IPS DF 4.7 (cell line): ENCODE results near the gene FAM234B.

Source experiments
- DNase-seq: peaks from one replicate; pipeline ENCODE4 v3.0.0-alpha.2; 2013; ENCODE audit warnings: low spot score; ENCODE audit errors: extremely low read depth

The FAM234B gene

DNA sequence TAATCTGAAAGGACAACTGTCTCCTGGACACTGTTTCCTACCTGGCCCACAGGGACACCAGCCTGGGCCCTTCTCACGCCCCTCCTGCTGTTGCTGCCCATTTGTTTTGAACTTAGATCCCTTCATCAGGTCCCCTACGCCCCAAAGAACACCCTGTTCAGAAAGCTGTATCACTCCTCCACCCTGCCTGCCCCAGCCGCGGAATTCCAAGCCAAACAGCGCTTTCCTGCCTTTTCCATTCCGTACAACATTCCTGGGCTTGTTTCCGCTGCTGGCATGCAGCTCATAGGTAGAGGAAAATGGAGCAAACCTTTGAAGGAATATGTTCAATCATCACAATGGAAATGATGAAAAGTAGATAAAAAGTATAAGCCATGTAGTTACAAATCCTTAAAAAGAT lies 72.1 kb downstream of the FAM234B start:
- no peak for DNase-seq

DNA sequence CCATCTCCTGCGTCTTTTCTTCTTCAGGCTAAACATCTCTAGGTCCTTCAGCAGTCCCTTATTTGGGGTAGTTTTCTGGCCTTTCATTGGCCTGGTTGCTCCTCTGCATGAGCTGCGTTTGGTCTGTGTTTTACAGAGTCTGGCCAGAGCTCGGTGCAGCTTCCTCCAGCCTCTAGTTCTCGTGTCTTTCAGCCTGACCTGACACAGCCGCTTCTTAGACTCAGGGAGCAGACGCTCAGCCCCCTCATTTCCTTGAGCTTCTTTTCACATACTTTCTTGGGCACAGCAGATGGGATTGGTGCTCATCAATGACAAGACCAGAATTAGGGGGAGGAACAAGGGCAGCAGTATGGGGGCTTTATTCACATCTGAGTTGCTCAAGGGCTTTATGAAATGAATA lies 72.8 kb downstream of the FAM234B start:
- DNase-seq, result no peak

DNA sequence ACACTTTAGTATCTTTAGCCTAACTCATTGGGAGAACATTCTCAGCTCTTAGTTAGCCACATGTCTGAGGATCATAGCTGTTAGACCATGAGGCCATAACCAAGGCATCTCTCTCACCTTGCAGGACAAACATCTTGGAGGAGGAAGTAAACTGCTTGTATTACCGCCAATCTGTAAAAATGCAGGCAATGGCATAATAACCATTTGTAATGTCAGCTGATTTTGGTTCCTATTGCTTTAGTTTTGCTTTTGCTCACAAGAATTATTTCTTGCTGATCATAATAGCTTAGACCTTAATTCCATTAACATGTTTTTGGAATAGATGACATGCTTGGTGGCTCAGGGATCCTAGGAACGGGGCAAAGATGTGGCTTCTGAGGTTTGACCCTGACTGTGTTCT lies 75.6 kb downstream of the FAM234B start:
- DNase-seq, result no peak

GRCh38 chr12:13120413-13120812 lies 76.2 kb downstream of the FAM234B start:
- DNase-seq, result no peak

DNA sequence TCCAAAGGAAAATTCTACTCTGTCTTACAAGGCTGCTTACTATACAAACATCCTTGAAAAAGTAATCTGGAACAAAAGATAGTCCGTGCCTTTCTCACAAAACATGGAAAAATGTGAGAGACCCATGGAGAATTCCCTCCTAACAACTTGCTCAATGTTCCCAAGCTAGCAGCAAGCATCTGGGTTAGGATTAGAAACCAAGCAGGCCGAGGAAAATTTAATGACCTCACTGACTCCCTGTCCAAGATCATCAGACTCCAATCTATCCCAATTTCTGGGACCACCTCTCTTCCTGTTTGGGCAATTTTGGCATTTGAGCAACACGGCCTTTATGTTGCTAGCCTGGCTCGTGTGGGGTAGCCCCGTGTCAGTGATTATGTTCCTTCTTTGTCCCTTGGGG lies 77.4 kb downstream of the FAM234B start:
- no peak for DNase-seq

DNA sequence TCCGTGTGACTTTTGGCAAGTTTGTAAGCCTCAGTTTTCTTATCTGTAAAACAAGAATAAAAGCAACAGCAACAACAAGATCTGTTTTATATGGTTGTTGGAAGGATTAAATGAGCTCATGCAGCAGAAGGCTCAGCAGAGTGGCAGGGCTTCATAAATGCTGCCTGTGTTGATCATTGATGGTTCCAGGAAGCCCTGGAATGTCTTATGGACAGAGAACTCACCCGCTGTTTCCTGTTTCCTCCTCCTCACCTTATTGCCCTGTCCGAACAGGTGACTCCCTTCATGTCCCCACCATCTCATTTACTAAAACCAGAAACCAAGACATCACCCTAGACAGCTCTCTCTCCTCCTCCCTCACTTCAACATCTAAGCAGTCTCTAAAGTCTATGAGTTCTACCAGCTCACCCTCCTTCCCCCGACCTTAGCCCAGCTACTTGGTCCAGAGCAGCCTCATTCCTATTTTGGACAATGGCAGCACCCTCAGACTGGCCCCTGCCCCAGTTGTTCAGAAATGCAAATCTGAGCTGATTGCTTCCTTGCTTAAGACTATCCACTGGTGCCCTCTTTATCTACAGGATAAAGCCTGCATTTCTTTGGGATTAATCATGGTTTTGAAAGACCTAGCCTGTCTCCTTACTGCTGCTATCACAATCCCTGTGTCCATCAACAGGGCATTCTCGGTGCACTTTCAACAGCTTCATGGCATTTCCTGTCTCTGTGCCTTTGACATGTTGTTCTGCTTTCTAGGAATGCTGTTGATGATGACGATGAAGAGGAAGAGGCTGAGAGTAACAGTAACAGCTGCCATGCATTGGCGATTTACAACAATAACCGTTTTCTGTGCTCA lies 80.7 kb downstream of the FAM234B start:
- DNase-seq, result no peak

- DNase-seq, result no peak
These were observed 81.8 kb downstream of the FAM234B start for GRCh38 chr12:13125996-13126395.

DNA sequence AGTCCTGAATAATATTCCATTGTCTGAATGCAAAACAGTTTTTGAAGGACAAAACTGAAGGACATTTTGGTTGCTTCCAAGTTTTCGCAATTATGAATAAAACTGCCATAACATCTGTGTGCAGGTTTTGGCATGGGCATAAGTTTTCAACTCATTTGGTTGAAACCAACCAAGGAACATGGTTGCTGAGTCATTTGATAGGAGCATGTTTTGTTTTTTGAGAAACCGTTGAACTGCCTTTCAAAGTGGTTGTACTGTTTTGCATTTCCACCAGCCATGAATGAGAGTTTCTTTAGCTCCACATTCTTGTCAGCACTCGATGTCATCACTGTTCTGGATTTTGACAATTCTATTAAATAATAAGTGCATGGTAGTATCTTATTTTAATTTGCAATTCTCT lies 82.3 kb downstream of the FAM234B start:
- no peak for DNase-seq

DNA sequence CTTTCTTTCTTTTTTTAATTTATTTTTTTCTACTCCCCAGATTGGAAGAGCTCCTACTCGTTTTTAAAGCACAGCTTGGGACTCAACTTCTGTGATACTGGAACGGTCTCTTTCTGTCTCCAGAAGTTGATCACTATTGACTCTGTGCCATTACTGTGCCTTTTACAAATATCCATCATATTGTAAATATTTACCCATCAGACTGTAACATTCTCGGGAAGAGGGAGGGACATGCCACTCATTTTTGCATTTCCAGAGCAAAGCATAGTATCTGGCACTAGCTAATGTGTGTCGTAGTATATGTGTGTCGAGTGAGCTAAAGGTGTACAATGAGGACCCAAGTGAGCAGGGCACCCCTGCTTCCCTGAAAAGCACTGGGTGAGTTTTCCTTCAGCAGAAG lies 83.3 kb downstream of the FAM234B start:
- no peak for DNase-seq

DNA sequence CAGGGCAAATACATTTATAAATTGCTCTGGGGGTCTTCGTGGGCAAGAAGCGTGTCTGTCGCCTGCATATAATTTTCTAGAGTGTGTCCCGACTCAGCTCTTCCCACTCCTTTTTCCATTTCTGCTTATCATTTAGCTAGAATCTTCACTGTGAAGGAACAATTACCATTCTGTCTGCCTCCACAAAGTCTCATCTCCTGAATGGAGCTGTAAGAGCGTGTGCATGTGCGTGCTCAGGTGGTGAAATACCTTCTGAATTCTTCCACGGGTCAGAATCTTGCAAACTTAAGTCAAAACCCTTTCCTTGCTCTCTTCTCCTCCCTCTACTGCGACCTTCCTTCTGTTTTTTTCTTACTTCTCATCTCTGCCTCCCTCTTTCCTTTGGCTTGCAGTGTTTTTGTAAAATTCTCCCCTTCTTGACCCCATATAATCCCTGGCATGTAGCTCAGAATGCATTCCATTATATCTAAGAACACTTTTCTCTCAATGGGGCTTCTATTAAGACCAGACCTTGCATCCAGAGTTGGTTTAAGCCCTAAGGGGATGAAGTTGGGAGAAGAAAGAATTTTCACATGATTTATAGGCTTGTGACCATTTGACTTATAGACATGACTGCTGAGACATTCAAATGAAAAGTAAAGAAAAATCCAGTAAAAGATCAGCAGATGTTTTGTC lies 84.2 kb downstream of the FAM234B start:
- DNase-seq, result no peak

DNA sequence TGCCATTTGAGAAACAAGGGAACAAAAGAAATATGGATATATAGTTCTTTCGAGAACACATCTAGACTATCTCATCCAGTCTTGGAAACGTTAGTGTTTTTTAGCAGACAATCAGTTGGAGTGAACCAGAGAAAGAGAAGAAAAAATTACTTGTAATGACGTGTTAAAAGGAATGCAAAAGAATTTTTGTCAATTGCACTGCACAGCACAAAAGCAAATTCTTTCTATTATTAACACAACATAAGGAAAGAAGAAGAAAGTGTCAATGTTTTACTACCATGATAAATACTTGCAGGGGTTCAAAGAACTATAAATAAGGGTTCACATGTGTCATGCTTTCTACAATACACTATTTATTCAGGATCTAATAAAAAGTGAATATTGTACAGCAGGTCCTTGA lies 86.8 kb downstream of the FAM234B start:
- DNase-seq, result no peak
